HG03060 (cell line): Measurements from ENCODE around the gene CDH11.

Source experiments
- ATAC-seq: cut with Tn5 transposase; IDR thresholded peaks from one replicate; pipeline ENCODE4 v1.9.1; 2021; ENCODE audit warnings: low read depth, moderate number of reproducible peaks; ENCODE audit not compliant: unreplicated experiment

Gene CDH11

GRCh38 chr16:64989050-64989449 is 132.8 kb downstream of the CDH11 start:
- no peak for ATAC-seq

GRCh38 chr16:64983963-64984362 is 137.9 kb downstream of the CDH11 start:
- no peak for ATAC-seq

- no peak for ATAC-seq
Measured at GRCh38 chr16:64983231-64983630, 138.6 kb downstream of the CDH11 start.

- ATAC-seq = no peak
Measured at GRCh38 chr16:64982581-64982980, 139.3 kb downstream of the CDH11 start.

GRCh38 chr16:64981568-64982281 is 140.1 kb downstream of the CDH11 start:
- no peak for ATAC-seq

- no peak for ATAC-seq
Measured at GRCh38 chr16:64977206-64977920, 144.5 kb downstream of the CDH11 start.

- ATAC-seq = no peak
Measured at GRCh38 chr16:64975821-64976220, 146.0 kb downstream of the CDH11 start.

- no peak for ATAC-seq
Measured at GRCh38 chr16:64974381-64974780, 147.5 kb downstream of the CDH11 start.

- no peak for ATAC-seq
Measured at GRCh38 chr16:64973171-64973570, 148.7 kb downstream of the CDH11 start.

- ATAC-seq = no peak
Measured at GRCh38 chr16:64971171-64971570, 150.7 kb downstream of the CDH11 start.

- ATAC-seq = no peak
Measured at GRCh38 chr16:64969221-64969620, 152.6 kb downstream of the CDH11 start.

- ATAC-seq = no peak
Measured at GRCh38 chr16:64968539-64968938, 153.3 kb downstream of the CDH11 start.

GRCh38 chr16:64964126-64964540 is 157.7 kb downstream of the CDH11 start:
- ATAC-seq = no peak

- ATAC-seq = no peak
Measured at GRCh38 chr16:64962786-64963185, 159.1 kb downstream of the CDH11 start.

GRCh38 chr16:64957246-64957645 is 164.6 kb downstream of the CDH11 start:
- no peak for ATAC-seq

- ATAC-seq = no peak
Measured at GRCh38 chr16:64952177-64952576, 169.7 kb downstream of the CDH11 start.

- no peak for ATAC-seq
Measured at GRCh38 chr16:64951193-64951592, 170.7 kb downstream of the CDH11 start.

- ATAC-seq = no peak
Measured at GRCh38 chr16:64950731-64951130, 171.1 kb downstream of the CDH11 start.

- ATAC-seq = no peak
Measured at GRCh38 chr16:64950262-64950661, 171.6 kb downstream of the CDH11 start.

GRCh38 chr16:64948056-64948455 is 173.8 kb downstream of the CDH11 start:
- ATAC-seq = no peak

GRCh38 chr16:64947651-64948050 is 174.2 kb downstream of the CDH11 start:
- ATAC-seq = no peak

- no peak for ATAC-seq
Measured at GRCh38 chr16:64933885-64934284, 188.0 kb downstream of the CDH11 start.
